ENCODE data around the gene VPS18.

Gene VPS18

DNA sequence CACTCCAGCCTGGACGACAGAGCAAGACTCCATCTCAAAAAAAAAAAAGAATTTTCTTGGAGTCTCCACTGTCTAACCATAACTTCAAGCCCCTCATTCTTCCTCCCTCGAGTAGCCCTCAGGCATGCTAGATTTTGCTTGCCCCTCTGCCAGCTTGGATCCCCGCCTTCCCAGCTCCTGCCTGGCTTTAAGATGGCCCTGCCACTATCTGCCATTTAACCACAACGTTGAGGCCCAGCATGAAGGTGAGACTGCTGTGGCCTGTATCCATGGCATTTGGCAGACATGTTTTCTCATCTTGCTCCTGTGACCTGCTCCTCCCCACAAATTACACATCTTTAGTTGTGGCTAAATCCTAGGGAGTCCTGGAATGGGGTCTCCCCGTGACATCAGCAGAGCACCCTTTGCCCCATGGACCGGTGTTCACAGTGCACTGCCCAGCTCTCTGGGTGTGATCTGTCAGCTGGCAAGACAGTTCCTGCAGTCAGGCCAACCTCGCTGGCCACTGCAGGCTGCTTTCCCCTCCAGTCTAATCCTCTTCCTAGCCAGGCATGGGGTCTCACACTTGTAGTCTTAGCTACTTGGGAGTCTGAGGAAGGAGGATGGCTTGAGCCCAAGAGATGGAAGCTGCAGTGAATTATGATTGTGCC, 10.4 kb downstream of the VPS18 start:
- H3K9me3 Mint-ChIP-seq: no peaks in the 10 kb centered on the region
- no peaks in the 10 kb centered on the region for H3K27me3 Mint-ChIP-seq
- H3K4me3 Mint-ChIP-seq: no peak overlapping the region
- H3K4me1 Mint-ChIP-seq: peaks cover 21% of the 10 kb centered on the region
- H3K27ac Mint-ChIP-seq: no peak overlapping the region
- ATAC-seq: no peak
- peaks cover 14% of the 10 kb centered on the region for H3K36me3 Mint-ChIP-seq (ENCODE audit: low read depth)
- no peak for DNase-seq

DNA sequence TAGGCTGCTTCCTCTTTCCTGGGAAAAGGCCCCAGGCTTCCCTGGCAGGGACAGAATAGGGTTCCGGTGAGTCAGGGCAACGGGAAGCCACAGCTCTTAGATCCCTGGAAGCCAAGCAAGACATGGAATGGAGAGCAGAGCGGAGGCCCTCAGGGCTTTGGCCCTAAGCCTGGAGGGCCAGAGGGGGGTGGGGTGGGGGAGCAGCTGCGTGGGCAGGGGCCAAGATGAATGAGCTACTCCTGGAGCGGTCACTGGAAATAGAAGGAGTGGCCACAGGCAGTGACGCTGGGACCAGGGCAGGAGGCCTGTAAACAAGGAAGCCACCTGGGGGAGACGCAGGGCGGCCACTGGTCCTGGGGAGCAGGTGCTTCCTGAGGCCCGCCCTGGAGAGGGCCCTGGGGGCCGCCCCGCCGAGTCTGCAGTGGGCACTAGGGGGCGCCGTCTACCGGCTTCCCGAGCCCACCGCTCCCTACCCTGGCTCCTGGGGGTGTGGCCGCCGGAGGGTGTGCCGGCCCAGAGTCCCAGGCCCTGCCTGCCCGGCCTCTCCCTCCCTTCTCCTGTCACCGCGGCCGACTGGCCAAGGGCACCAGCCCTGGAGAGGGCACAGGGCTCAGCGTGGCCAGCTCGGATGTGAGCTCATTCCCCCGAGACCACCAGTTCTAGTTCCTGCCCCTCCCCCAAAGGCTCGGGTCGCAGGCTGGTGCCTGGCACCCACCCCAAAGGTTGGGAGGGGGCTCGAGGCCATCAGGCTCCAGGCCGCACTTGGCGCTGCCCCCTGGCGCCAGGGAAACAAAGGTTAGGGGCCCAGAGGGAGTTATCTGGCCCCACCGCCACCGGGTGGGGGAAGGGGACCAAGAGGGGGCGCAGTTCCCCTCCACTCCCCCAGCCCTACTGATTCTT, 12.1 kb downstream of the VPS18 start:
- H3K27me3 Mint-ChIP-seq: no peaks in the 10 kb centered on the region

DNA sequence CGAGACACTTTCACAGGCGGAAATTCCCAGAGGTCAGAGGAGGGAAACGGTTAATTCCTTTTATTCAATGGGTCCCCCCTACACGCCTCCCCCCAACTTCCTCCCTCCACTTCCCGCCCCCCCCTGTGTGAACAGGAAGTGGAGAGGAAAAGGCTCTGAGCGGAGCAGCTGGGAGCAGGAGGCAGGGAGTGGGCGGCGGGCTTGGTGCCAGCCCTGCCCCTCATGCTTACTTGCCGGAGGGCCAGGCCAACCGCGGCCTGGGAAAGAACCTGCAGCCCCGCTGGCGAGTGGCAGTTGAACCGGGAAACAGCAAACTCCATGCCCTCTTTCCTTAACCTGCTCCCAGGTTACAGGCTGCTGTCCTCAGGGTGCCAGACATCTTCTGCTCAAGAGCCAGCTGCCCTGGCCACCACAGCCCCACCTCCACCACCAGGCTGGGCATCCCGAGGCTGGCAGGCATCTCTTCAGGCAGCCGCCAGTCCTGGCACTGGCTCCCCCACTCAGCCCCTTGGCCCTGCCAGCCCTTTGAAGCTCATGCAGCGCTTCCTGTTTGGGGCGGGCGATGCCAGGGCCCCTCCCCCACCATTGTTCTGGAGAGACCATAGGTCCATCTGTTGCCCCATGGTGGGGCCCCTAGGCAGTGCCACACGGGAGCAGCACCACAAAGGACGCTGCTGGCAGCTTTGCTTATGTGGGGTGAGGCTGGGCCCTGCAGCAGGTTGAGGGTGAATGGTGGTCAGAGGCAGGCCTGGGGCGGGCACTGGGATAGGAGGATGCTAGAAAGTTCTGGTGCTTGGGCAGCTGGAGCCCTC, 12.9 kb downstream of the VPS18 start:
- Mint-ChIP-seq H3K27me3 (no peaks in the 10 kb centered on the region), H3K4me1 (peaks cover 21% of the 10 kb centered on the region), H3K9me3 (no peaks in the 10 kb centered on the region), H3K36me3 (ENCODE audit: low read depth) (peaks cover 12% of the 10 kb centered on the region), H3K27ac (peak overlapping the region; percentile 75), H3K4me3 (peak overlapping the region; percentile 76)
- DNase-seq (peak; percentile 64), ATAC-seq (peak; percentile 17)

More for the DNA sequence above, 12.1 kb downstream of the VPS18 start:
- DNase-seq: peak; percentile 93
- H3K4me3 Mint-ChIP-seq: peak overlapping the region; percentile 76
- H3K9me3 Mint-ChIP-seq: no peaks in the 10 kb centered on the region
- peak overlapping the region; percentile 75 for H3K27ac Mint-ChIP-seq
- peaks cover 12% of the 10 kb centered on the region for H3K36me3 Mint-ChIP-seq (ENCODE audit: low read depth)
- peaks cover 21% of the 10 kb centered on the region for H3K4me1 Mint-ChIP-seq
- ATAC-seq: peak; percentile 92

DNA sequence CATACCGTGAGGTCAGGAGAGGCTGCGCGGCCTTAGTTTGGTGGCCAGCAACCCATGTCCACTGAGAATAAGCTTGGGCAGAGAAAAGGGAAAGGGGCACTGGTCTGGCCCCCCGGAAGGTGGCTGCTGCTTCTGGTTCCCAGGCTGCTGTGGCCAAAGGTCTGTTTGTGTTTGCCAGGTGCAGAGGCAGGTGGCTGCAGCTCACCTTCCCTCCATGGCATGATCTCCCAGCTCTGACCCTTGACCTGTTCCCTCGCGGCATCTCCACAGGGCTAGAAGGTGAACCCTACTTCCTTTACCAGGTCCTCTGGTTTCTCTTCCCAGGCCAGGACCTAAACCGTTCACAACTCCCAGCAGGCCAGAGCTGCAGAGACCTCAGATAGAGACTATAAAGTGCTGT, 13.8 kb downstream of the VPS18 start:
- Mint-ChIP-seq H3K36me3 (ENCODE audit: low read depth) (peaks cover 6% of the 10 kb centered on the region), H3K4me1 (peaks cover 17% of the 10 kb centered on the region), H3K4me3 (no peak overlapping the region), H3K27ac (no peak overlapping the region), H3K27me3 (no peaks in the 10 kb centered on the region), H3K9me3 (no peaks in the 10 kb centered on the region)
- ATAC-seq (no peak), DNase-seq (no peak)

DNA sequence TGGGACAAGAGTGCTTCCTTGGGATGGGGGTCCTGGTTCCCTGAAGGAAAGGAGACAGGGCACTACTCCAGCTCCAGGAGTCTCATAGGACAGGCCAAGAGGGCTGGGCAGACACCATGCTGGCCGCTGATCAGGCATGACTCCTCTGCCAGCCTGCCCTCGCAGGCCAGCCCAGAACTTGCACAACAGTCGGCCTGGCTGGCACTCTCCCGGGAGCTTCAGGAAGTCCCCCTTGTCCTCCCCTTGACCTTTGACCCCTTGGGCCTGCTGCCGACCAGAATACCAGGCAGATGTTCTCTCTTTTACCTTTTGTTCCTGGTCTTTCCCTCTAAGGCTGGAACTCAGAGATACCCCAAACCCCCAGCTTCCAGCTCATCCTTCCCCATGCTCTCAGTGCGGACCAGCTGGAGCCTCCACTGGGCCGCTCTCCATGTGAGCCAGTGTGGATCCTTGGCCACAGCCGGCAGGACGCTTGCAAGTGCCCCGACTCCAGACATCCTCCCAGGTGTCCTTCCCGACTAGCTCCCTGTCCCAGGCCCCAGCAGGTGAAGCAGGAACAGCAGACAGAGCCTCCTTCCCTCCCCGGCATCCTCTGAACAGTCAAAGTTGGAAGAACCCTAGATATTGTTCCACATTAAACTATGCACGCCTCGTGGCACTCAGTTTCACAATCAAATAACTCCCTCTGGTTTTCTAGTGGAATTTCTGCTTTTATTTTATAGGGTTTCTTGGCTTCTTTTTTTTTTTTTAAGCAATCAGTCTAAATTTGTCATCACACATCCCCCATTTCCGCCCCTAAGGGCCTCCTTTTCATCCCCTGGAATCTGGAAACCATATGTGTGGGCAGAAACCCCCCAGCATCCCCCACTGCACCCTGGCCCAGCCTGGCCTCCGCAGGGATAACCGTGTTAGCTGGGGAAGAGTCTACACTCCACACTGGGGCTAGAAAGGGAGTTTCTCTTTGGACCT, 15.7 kb downstream of the VPS18 start:
- no peaks in the 10 kb centered on the region for H3K27me3 Mint-ChIP-seq
- no peaks in the 10 kb centered on the region for H3K36me3 Mint-ChIP-seq (ENCODE audit: low read depth)
- DNase-seq (no peak), ATAC-seq (no peak)
- H3K27ac Mint-ChIP-seq: no peak overlapping the region
- no peak overlapping the region for H3K4me3 Mint-ChIP-seq
- H3K4me1 Mint-ChIP-seq: peaks cover 9% of the 10 kb centered on the region
- H3K9me3 Mint-ChIP-seq: no peaks in the 10 kb centered on the region

DNA sequence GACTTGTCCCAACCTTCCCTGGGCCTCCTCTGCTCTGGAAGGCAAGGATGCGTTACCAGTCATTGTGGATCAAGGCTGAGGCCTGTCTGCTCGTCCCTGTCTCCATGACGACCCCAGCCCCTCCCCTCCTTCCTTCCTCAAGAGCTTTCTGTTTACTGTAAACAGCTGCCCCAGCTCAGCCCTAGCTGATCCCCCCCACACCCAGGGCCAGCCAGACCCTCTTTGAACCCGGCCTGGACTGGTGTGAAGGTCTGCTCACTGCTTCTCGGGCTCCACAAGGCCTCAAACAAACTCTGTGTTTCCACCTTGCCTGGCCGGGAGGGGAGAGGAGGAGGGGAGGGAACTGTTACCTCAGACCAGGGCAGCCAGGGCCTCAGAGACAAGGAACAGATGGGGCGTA, 16.9 kb downstream of the VPS18 start:
- DNase-seq (no peak), ATAC-seq (no peak)
- Mint-ChIP-seq H3K4me1 (peaks cover 9% of the 10 kb centered on the region), H3K36me3 (ENCODE audit: low read depth) (no peaks in the 10 kb centered on the region), H3K27ac (no peak overlapping the region), H3K4me3 (no peak overlapping the region), H3K27me3 (no peaks in the 10 kb centered on the region), H3K9me3 (no peaks in the 10 kb centered on the region)

DNA sequence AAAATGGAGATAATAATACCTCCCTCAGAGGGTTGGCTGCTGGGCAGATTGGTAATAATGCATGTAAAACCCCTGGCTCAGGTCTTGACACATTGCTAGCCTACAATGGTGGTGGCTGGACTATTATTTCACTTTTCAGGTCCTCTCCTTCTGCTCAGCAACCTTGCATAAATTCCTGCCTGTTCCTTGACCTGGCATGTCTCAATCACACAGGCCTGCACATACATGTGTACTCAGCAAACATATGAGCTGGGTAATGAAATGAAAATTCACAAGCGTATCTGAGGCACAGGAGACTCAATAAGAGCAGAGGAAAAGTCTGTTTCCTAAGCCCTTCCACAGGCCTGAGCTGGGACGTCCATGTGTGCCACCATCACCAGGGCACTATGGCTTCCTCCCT, 17.4 kb downstream of the VPS18 start:
- ATAC-seq: no peak
- H3K27ac Mint-ChIP-seq: no peak overlapping the region
- DNase-seq: no peak
- no peaks in the 10 kb centered on the region for H3K9me3 Mint-ChIP-seq
- no peaks in the 10 kb centered on the region for H3K27me3 Mint-ChIP-seq
- H3K4me1 Mint-ChIP-seq: peaks cover 9% of the 10 kb centered on the region
- no peak overlapping the region for H3K4me3 Mint-ChIP-seq
- H3K36me3 Mint-ChIP-seq (ENCODE audit: low read depth): no peaks in the 10 kb centered on the region

DNA sequence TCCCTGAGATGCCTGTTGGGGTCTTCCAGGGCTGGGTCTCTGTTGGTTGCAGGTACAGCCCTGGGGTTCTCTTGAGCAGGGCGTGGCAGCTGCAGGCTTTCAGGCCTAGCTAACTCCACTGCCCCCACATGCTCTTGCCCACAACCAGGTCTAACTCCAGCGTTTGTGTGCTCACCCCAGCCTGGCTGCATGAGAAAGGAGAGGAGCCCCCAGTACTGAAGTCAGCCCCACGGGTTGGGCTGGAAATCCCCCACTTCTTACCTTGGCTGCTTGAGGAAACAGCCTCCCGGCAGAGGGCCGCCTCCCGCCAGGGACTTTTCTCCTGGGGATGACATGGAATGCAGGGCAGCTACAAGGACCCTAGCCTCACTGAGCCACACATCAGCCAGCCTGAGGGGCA, 18.2 kb downstream of the VPS18 start:
- no peak for DNase-seq
- no peak overlapping the region for H3K27ac Mint-ChIP-seq
- H3K36me3 Mint-ChIP-seq (ENCODE audit: low read depth): no peaks in the 10 kb centered on the region

DNA sequence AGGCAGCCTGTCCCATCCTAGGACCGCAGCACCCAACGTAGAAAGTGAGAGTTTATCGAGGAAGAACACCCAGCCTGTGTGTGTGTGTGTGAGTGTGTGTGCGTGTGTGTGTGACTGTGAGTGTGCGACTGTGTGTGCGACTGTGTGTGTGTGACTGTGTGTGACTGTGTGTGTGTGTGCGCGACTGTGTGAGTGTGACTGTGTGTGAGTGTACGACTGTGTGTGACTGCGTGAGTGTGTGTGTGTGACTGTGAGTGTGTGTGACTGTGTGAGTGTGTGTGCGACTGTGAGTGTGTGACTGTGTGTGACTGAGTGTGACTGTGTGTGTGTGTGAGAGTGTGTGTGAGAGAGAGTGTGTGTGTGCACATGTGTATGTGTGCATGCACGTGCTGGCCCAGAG, 19.8 kb downstream of the VPS18 start:
- Mint-ChIP-seq H3K36me3 (ENCODE audit: low read depth) (no peaks in the 10 kb centered on the region), H3K27me3 (no peaks in the 10 kb centered on the region), H3K4me3 (no peak overlapping the region), H3K9me3 (no peaks in the 10 kb centered on the region), H3K4me1 (no peaks in the 10 kb centered on the region), H3K27ac (no peak overlapping the region)
- DNase-seq (no peak), ATAC-seq (no peak)

More for the DNA sequence above, 18.2 kb downstream of the VPS18 start:
- Mint-ChIP-seq H3K4me1 (peaks cover 3% of the 10 kb centered on the region), H3K4me3 (no peak overlapping the region), H3K27me3 (no peaks in the 10 kb centered on the region), H3K9me3 (no peaks in the 10 kb centered on the region)
- peak; percentile 12 for ATAC-seq

DNA sequence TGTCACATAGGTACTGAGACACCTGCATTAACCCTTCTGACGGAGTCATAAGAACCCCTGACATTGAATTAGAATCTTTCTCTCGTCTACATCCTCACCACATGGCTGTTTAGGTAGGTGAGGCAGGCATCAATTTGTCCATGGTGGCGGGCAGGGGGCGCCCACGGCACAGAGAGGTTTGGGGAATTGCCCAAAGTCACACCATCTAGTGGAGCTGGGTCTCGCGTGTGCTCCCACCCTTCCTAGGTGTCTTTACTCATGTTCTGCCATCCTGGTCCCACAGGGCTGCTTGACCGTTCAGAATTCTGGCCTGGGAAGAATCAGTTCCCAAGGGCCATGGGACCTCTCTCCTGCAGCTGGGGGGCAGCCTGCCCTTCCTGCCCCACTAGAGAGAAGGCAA, 20.2 kb downstream of the VPS18 start:
- Mint-ChIP-seq H3K27me3 (no peaks in the 10 kb centered on the region), H3K4me3 (no peak overlapping the region), H3K36me3 (ENCODE audit: low read depth) (no peaks in the 10 kb centered on the region), H3K4me1 (no peaks in the 10 kb centered on the region), H3K27ac (no peak overlapping the region), H3K9me3 (no peaks in the 10 kb centered on the region)
- no peak for DNase-seq
- no peak for ATAC-seq

DNA sequence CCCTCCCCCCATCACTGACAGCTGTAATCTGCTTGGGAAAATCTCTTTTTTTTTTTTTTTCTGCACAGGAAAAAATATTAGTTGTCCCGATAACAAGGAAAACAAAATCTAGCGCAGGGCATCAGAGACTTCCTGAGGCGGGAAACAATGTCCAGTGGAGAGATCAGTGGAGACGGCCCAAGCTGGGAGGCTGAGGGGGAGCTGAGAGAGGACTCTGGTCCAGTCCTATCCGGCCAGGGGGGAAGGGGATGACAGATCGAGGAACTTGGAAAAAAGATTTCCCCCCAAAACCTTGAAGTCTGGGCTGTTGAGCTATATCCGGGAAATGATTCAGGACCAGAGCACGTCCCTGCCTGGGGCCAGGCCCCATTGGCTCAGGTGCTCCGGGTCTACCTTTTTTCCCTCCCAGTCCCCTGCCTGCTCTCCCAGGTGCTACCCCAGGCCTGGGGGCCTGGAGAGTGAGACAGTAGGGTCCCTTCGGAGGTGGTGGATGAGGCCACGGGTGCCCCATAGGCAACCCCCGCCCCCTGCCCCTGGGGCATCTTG, 20.9 kb downstream of the VPS18 start:
- no peak for ATAC-seq
- no peak for DNase-seq
- H3K36me3 Mint-ChIP-seq (ENCODE audit: low read depth): no peaks in the 10 kb centered on the region
- no peaks in the 10 kb centered on the region for H3K9me3 Mint-ChIP-seq
- H3K27me3 Mint-ChIP-seq: no peaks in the 10 kb centered on the region
- no peaks in the 10 kb centered on the region for H3K4me1 Mint-ChIP-seq
- no peak overlapping the region for H3K4me3 Mint-ChIP-seq
- no peak overlapping the region for H3K27ac Mint-ChIP-seq

DNA sequence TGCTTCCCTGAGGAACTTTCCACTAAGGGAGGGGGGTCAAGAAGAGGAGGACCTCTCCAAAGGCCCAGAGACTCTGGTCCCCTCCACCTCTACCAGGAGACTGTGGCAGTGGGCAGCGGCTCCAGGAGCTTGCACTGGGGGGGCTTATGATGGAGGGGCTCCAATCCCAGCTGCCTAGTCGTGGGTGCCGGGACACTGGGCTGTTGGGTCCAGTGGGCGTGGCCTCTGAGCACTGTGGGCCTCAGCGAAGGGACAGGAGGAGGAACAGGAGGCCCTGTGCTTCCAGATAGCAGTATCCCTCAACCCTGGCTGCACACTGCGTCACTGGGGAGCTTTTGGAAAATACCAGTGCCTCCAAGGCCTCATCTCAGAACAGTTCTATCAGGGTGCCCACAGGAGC, 21.4 kb downstream of the VPS18 start:
- Mint-ChIP-seq H3K27ac (no peak overlapping the region), H3K36me3 (ENCODE audit: low read depth) (no peaks in the 10 kb centered on the region), H3K27me3 (no peaks in the 10 kb centered on the region), H3K4me3 (no peak overlapping the region), H3K4me1 (no peaks in the 10 kb centered on the region), H3K9me3 (no peaks in the 10 kb centered on the region)
- DNase-seq: no peak
- no peak for ATAC-seq

DNA sequence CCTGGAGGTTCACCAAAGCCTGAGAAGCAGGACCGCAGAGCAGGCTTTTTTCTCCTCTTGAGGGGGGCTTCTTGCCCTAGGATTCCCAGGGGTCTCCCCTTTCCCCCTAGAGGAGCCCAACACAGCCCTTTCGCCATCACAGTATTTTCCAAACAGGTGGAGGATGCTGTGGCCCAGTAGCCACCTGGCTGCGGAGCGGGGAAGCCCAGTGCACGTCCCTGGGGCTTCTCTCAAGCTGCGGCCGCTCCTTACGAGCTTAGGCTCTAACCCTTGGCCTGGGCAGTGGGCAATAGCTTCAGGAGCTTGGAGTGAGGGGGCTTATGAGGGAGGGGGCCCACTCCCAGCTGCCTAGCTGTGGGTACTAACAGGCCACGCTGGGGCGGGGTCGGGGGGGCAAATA, 23.3 kb downstream of the VPS18 start:
- no peaks in the 10 kb centered on the region for H3K27me3 Mint-ChIP-seq
- H3K9me3 Mint-ChIP-seq: no peaks in the 10 kb centered on the region
- ATAC-seq: no peak
- no peak overlapping the region for H3K27ac Mint-ChIP-seq
- DNase-seq: no peak
- no peak overlapping the region for H3K4me3 Mint-ChIP-seq
- no peaks in the 10 kb centered on the region for H3K36me3 Mint-ChIP-seq (ENCODE audit: low read depth)
- H3K4me1 Mint-ChIP-seq: no peaks in the 10 kb centered on the region

Data from activated naive CD8-positive, alpha-beta T cell treated with anti-CD3 and anti-CD28 coated beads, Interleukin-2, amount 50 U/mL, for 24 hours (primary cell).